ENCODE results near the gene RASGRP4.
A peak's percentile ranks its signal among the peaks of the same experiment; 100 is the strongest.
"Not testable (repeated sequence)": the region's sequence is repeated elsewhere in the genome, so short reads cannot be mapped to it uniquely, and the experiment has no call there.

The RASGRP4 gene

GRCh38 chr19:38412491-38412890 is 13.5 kb downstream of the RASGRP4 start:
- DNase-seq = no peak

GRCh38 chr19:38411898-38412297 is 14.1 kb downstream of the RASGRP4 start:
- DNase-seq = not testable (repeated sequence)

GRCh38 chr19:38411041-38411712 is 14.8 kb downstream of the RASGRP4 start:
- DNase-seq = no peak

GRCh38 chr19:38410407-38410806 is 15.6 kb downstream of the RASGRP4 start:
- DNase-seq = not testable (repeated sequence)

- no peak for DNase-seq
Observed at GRCh38 chr19:38409631-38410133, 16.3 kb downstream of the RASGRP4 start.

GRCh38 chr19:38405276-38405675 is 20.7 kb downstream of the RASGRP4 start:
- DNase-seq = no peak

GRCh38 chr19:38404858-38405257 is 21.2 kb downstream of the RASGRP4 start:
- DNase-seq = no peak

- peak; percentile 98 for DNase-seq
Observed at GRCh38 chr19:38402967-38403674, 22.9 kb downstream of the RASGRP4 start, which contains the start of gene FAM98C. Gene FAM98C, plus strand, starts transcription at chr19:38403093. Its CDS starts 61 bp downstream, at chr19:38403154.

GRCh38 chr19:38402623-38402966 is 23.4 kb downstream of the RASGRP4 start:
- DNase-seq = no peak

- DNase-seq = no peak
Observed at GRCh38 chr19:38401148-38401547, 24.9 kb downstream of the RASGRP4 start.

- DNase-seq = no peak
Observed at GRCh38 chr19:38400361-38400760, 25.7 kb downstream of the RASGRP4 start.

- DNase-seq = no peak
Observed at GRCh38 chr19:38399537-38399936, 26.5 kb downstream of the RASGRP4 start.

- DNase-seq = no peak
Observed at GRCh38 chr19:38399081-38399480, 26.9 kb downstream of the RASGRP4 start.

- DNase-seq = peak; percentile 20
Observed at GRCh38 chr19:38395381-38396114, 30.5 kb downstream of the RASGRP4 start.

GRCh38 chr19:38394488-38394887 is 31.5 kb downstream of the RASGRP4 start:
- DNase-seq = peak; percentile 70

- DNase-seq = no peak
Observed at GRCh38 chr19:38392707-38393308, 33.2 kb downstream of the RASGRP4 start.

GRCh38 chr19:38391911-38392464 is 34.0 kb downstream of the RASGRP4 start:
- no peak for DNase-seq

- no peak for DNase-seq
Observed at GRCh38 chr19:38389957-38390924, 35.8 kb downstream of the RASGRP4 start.

- no peak for DNase-seq
Observed at GRCh38 chr19:38389101-38389925, 36.7 kb downstream of the RASGRP4 start.

- DNase-seq = no peak
Observed at GRCh38 chr19:38388349-38389100, 37.5 kb downstream of the RASGRP4 start, which contains the start of gene SPRED3. Gene SPRED3, plus strand, starts transcription at chr19:38388697. Its CDS starts 1,606 bp downstream, at chr19:38390303.

All from stimulated activated naive CD4-positive, alpha-beta T cell treated with Interleukin-2 at 50 U/mL for 16 hours (primary cell).